Natural killer cell (primary cell): ENCODE results near the gene AMY2B. TPM values are rescaled to one million over a fixed set of nuclear protein-coding genes. Genes with fewer than 3 reads are reported as not detected.

Source experiments
- ATAC-seq, 3 donors: fragments of 150-1000 bp in 2 of 3; fragments of 200-7000 bp in 1 of 3; cut with Tn5 transposase; 1 replicate in 1 of 3; 2 replicates in 2 of 3; pipeline ENCODE4 v1.10.0; 2021; ENCODE audit warnings: mild to moderate bottlenecking in 2 of 3, moderate library complexity in 2 of 3
- DNase-seq, 2 donors: peaks; one replicate each; pipeline versions ENCODE4 v3.0.0 to v3.0.0-alpha.2; 2013 to 2021; ENCODE audit warnings: mixed read lengths in 1 of 2
- H3K27ac ChIP-seq: one replicate; pipeline ENCODE4 v1.5.1; 2013; ENCODE audit warnings: mild to moderate bottlenecking, low read length
- H3K27me3 ChIP-seq: one replicate; pipeline ENCODE4 v1.6.1; 2013; ENCODE audit warnings: low read length; ENCODE audit not compliant: control insufficient read depth, insufficient read depth
- H3K36me3 ChIP-seq: one replicate; pipeline ENCODE4 v1.6.1; 2013; ENCODE audit warnings: low read length; ENCODE audit not compliant: control insufficient read depth, insufficient read depth
- H3K4me1 ChIP-seq: one replicate; pipeline ENCODE4 v1.6.1; 2013; ENCODE audit warnings: low read length; ENCODE audit not compliant: control insufficient read depth, insufficient read depth
- H3K4me3 ChIP-seq: one replicate; pipeline ENCODE4 v1.5.1; 2013; ENCODE audit warnings: low read length
- H3K9me3 ChIP-seq: one replicate; pipeline ENCODE4 v1.6.1; 2013; ENCODE audit warnings: low read length; ENCODE audit not compliant: control insufficient read depth, insufficient read depth
- H3K27ac Mint-ChIP-seq, 2 donors: one replicate each; pipeline ENCODE4 v1.8.0; 2022; ENCODE audit warnings: mild to moderate bottlenecking in 2 of 2, mixed read lengths in 2 of 2, moderate library complexity in 1 of 2
- H3K27me3 Mint-ChIP-seq, 2 donors: one replicate each; pipeline ENCODE4 v1.8.0; 2022; ENCODE audit warnings: low read depth in 2 of 2, mixed read lengths in 2 of 2
- H3K36me3 Mint-ChIP-seq: one replicate; pipeline ENCODE4 v1.8.0; 2022; ENCODE audit warnings: mixed read lengths
- H3K4me1 Mint-ChIP-seq, 2 donors: one replicate each; pipeline ENCODE4 v1.8.0; 2022; ENCODE audit warnings: mixed read lengths in 2 of 2
- H3K4me3 Mint-ChIP-seq: one replicate; pipeline ENCODE4 v1.8.0; 2022; ENCODE audit warnings: mild to moderate bottlenecking, moderate library complexity, mixed read lengths
- H3K9me3 Mint-ChIP-seq, 2 donors: one replicate each; pipeline ENCODE4 v1.8.0; 2022; ENCODE audit warnings: mixed read lengths in 2 of 2
- WGBS: methylation state at CpG from one replicate; pipeline ENCODE4 v1.1.7; 2013; ENCODE audit warnings: missing lambda C conversion rate; ENCODE audit not compliant: insufficient coverage; 5-methylcytosine and 5-hydroxymethylcytosine counted together
- intact Hi-C: fragments of 100-400 bp; cut with micrococcal nuclease; formaldehyde crosslinking; loops from one replicate; pipeline ENCODE4 v1.14.2; 2022
- total RNA-seq, 4 donors: library from RNA; stranded (reverse); fragments of 120-200 nt in 1 of 4; gene quantifications; one replicate each; pipeline versions ENCODE4 v1.2.3 to v1.2.4, GENCODE V29; 2013 to 2022
- TF ChIP-seq, protein P1 (sequence below): fragments of 200-600 bp; IDR thresholded peaks from one replicate; pipeline ENCODE4 v1.8.0; 2022; ENCODE audit warnings: antibody characterized with exemption

Gene AMY2B
- total RNA-seq, 3 donors from 2014 or later (not counting 1 experiment from before 2014, with no cell fraction given), result 30.9 to 37.5 (median 31.7) TPM

DNA sequence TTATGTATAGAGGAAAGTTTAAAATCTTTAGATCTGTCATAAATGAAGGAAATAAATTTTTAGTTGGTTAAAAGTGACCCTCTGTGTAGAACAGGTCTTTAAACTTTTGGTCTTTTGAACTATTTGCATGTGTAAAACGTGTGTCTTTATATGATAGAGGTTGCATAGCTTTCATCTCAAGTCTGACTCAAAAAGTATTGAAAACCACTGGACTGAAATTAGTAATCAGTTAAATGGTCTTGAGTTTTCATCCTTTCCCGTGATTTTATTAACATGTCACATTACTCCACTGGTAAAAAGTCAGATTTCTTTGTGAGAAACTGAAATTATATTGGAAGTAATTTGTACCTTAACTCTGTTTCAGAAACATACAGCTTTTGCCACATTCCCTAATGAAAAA is 44.1 kb upstream of the AMY2B start:
- Histone ChIP-seq H3K9me3 (no peaks in the 10 kb centered on the region), H3K36me3 (peaks cover 9% of the 10 kb centered on the region), H3K4me3 (no peak overlapping the region), H3K27ac (no peak overlapping the region), H3K4me1 (peaks cover 6% of the 10 kb centered on the region), H3K27me3 (no peaks in the 10 kb centered on the region)
- TF ChIP-seq, protein P1, sequence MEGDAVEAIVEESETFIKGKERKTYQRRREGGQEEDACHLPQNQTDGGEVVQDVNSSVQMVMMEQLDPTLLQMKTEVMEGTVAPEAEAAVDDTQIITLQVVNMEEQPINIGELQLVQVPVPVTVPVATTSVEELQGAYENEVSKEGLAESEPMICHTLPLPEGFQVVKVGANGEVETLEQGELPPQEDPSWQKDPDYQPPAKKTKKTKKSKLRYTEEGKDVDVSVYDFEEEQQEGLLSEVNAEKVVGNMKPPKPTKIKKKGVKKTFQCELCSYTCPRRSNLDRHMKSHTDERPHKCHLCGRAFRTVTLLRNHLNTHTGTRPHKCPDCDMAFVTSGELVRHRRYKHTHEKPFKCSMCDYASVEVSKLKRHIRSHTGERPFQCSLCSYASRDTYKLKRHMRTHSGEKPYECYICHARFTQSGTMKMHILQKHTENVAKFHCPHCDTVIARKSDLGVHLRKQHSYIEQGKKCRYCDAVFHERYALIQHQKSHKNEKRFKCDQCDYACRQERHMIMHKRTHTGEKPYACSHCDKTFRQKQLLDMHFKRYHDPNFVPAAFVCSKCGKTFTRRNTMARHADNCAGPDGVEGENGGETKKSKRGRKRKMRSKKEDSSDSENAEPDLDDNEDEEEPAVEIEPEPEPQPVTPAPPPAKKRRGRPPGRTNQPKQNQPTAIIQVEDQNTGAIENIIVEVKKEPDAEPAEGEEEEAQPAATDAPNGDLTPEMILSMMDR, result no peak
- DNase-seq (no peak), ATAC-seq (no peak)
- H3K36me3 Mint-ChIP-seq, result no peaks in the 10 kb centered on the region
- H3K27me3 Mint-ChIP-seq, result peaks cover 0 to 10% of the 10 kb centered on the region in 2 donors
- 42% methylated on average over 1 of the region's 2 CpGs for WGBS
- intact Hi-C loops, result no loop called here
- H3K9me3 Mint-ChIP-seq, result no peaks in the 10 kb centered on the region
- H3K4me3 Mint-ChIP-seq, result peak overlapping the region; percentile 98
- H3K4me1 Mint-ChIP-seq, result peaks cover 47 to 54% of the 10 kb centered on the region in 2 donors
- H3K27ac Mint-ChIP-seq, result peak overlapping the region in 1 of 2 donors; percentile 96

DNA sequence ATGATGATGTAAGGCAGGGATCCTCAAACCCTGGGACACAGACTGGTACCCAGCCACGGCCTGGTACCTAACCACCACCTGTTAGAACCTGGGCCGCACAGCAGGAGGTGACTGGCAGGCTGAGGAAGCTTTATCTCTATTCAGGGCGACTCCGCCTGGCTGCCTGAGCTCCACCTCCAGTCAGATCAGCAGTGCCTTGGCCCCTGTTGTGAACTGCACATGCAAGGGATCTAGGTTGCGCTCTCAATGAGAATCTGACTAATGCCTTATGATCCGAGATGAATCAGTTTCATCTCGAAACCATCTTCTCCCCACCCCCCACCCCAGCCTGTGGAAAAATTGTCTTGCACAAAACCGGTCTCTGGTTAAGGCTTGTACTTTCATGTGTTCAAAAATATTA is 41.6 kb upstream of the AMY2B start:
- no peak overlapping the region for H3K4me3 ChIP-seq
- Mint-ChIP-seq H3K27me3 (peaks cover 0 to 1% of the 10 kb centered on the region in 2 donors), H3K9me3 (no peaks in the 10 kb centered on the region), H3K36me3 (no peaks in the 10 kb centered on the region), H3K4me3 (no peak overlapping the region), H3K4me1 (peaks cover 57% of the 10 kb centered on the region in 2 donors), H3K27ac (no peak overlapping the region)
- no peaks in the 10 kb centered on the region for H3K27me3 ChIP-seq
- no peak overlapping the region for H3K27ac ChIP-seq
- peak in 1 of 2 donors; percentile 20 for DNase-seq
- peaks cover 5% of the 10 kb centered on the region for H3K4me1 ChIP-seq
- TF ChIP-seq, protein P1, result no peak
- 82% methylated on average over 7 of the region's 8 CpGs for WGBS
- no peaks in the 10 kb centered on the region for H3K9me3 ChIP-seq
- ATAC-seq, result no peak
- peaks cover 20% of the 10 kb centered on the region for H3K36me3 ChIP-seq
- intact Hi-C loops, result no loop called here

DNA sequence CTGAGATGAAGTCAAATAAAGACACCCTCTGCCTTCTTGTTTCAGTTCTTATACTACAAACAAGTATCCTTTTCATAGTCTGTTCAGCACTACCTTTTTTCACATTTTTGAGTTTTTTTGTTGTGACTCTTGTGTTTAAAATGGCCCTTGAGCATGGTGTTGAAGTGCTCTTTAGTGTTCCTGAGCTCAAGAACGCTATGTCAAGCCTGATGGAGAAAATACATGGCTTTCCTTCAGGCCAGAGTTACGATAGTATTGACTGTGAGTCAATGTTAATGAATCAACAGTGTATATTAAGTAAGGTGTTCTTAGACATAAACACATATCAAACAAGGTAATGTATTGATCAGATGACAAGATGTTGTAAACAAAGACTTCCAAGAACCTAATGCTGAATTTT is 33.2 kb upstream of the AMY2B start:
- 96% methylated on average over 2 of the region's 2 CpGs for WGBS
- Mint-ChIP-seq H3K9me3 (no peaks in the 10 kb centered on the region), H3K36me3 (peaks cover 9% of the 10 kb centered on the region), H3K4me3 (no peak overlapping the region), H3K27ac (no peak overlapping the region), H3K4me1 (peaks cover under 1% of the 10 kb centered on the region in 2 donors), H3K27me3 (no peaks in the 10 kb centered on the region)
- no peak for ATAC-seq
- DNase-seq, result no peak
- Histone ChIP-seq H3K9me3 (no peaks in the 10 kb centered on the region), H3K27me3 (no peaks in the 10 kb centered on the region), H3K4me3 (no peak overlapping the region), H3K4me1 (no peaks in the 10 kb centered on the region), H3K27ac (no peak overlapping the region), H3K36me3 (peaks cover 80% of the 10 kb centered on the region)
- intact Hi-C loops, result no loop called here
- TF ChIP-seq, protein P1, result no peak

DNA sequence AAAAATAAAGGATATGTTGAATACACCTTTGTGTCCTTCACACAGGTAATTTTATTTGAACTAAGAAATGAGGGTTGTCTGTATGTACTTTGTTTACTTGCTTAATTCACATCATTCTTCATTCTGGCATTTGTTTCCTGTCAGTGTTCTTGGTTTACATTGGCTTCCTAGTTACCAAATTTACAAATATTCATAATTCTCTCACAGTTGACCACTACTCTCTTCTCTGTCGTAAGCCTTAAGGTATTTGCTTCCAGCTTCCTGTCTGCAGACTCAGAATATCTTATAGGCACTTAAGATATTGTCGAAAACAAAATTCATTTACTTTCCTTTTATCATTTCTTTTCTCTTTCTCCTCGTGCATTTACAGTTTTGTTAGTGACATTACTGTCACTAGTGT is 30.0 kb upstream of the AMY2B start:
- Histone ChIP-seq H3K4me3 (no peak overlapping the region), H3K27ac (no peak overlapping the region), H3K9me3 (no peaks in the 10 kb centered on the region), H3K27me3 (no peaks in the 10 kb centered on the region), H3K36me3 (peaks cover 83% of the 10 kb centered on the region), H3K4me1 (no peaks in the 10 kb centered on the region)
- H3K36me3 Mint-ChIP-seq, result peaks cover 9% of the 10 kb centered on the region
- no peak for ATAC-seq
- no peak overlapping the region for H3K4me3 Mint-ChIP-seq
- intact Hi-C loops, result no loop called here
- no peaks in the 10 kb centered on the region for H3K9me3 Mint-ChIP-seq
- TF ChIP-seq, protein P1, result no peak
- no peak overlapping the region for H3K27ac Mint-ChIP-seq
- DNase-seq, result no peak
- no peaks in the 10 kb centered on the region for H3K4me1 Mint-ChIP-seq
- no peaks in the 10 kb centered on the region for H3K27me3 Mint-ChIP-seq
- WGBS, result 100% methylated on average over 1 of the region's 3 CpGs
